Measurements from ENCODE around the gene MAB21L3. TPM values are rescaled to one million over a fixed set of nuclear protein-coding genes. Genes with fewer than 3 reads are reported as not detected.

Gene MAB21L3
- total and polyA plus RNA-seq, 2 of the 13 experiments (the other 11 are each of a cell fraction or from before 2014, with no cell fraction given), result 0.55 to 4.1 TPM

- TF ChIP-seq NBN (conservative IDR thresholded peaks at IDR 0.05), result no peak
- no peak for TF ChIP-seq ZNF33A (CRISPR knock-in tag; IDR thresholded peaks at IDR 0.05; ENCODE audit: borderline replicate concordance)
- TF ChIP-seq CEBPZ (IDR thresholded peaks at IDR 0.05; ENCODE audit: low read length), result no peak
- peak; percentile 28; the same call in 1 of the 2 replicates for TF ChIP-seq MEIS2 (CRISPR knock-in tag; IDR thresholded peaks at IDR 0.05)
- no peak for TF ChIP-seq HOXD1 (CRISPR knock-in tag; IDR thresholded peaks at IDR 0.05)
- no peak for TF ChIP-seq EEA1 (CRISPR knock-in tag; IDR thresholded peaks at IDR 0.05; ENCODE audit: borderline replicate concordance)
- no peak for TF ChIP-seq ZFP62 (CRISPR knock-in tag; IDR thresholded peaks at IDR 0.05)
- TF ChIP-seq PAXIP1 (CRISPR knock-in tag; conservative IDR thresholded peaks at IDR 0.05), result peak; percentile 84
- no peak for TF ChIP-seq ZNF746 (CRISPR knock-in tag; IDR thresholded peaks at IDR 0.05)
- no peak for TF ChIP-seq RNF219 (CRISPR knock-in tag; IDR thresholded peaks at IDR 0.05)
- TF ChIP-seq NCOR1 (IDR thresholded peaks at IDR 0.05; ENCODE audit: borderline replicate concordance, low read length), result peak; percentile 58; the same call in 1 of the 2 replicates
- no peak; the same call in 1 of the 2 replicates for TF ChIP-seq ZNF350 (CRISPR knock-in tag; IDR thresholded peaks at IDR 0.05; ENCODE audit: borderline replicate concordance, low read depth)
- no peak for TF ChIP-seq ZNF34 (CRISPR knock-in tag; IDR thresholded peaks at IDR 0.05; ENCODE audit: borderline replicate concordance)
- TF ChIP-seq PTBP1 (IDR thresholded peaks at IDR 0.05; ENCODE audit: low read depth, low read length, poor library complexity, severe bottlenecking), result no peak
- TF ChIP-seq THAP9 (CRISPR knock-in tag; IDR thresholded peaks at IDR 0.05; ENCODE audit: borderline replicate concordance), result no peak
- no peak for TF ChIP-seq SETDB1 (CRISPR knock-in tag; IDR thresholded peaks at IDR 0.05; ENCODE audit: borderline replicate concordance)
- no peak for TF ChIP-seq ISX (CRISPR knock-in tag; conservative IDR thresholded peaks at IDR 0.05)
- TF ChIP-seq ZNF441 (CRISPR knock-in tag; IDR thresholded peaks at IDR 0.05; ENCODE audit: borderline replicate concordance), result no peak
- no peak for TF ChIP-seq KDM5B (CRISPR knock-in tag; IDR thresholded peaks at IDR 0.05; ENCODE audit: borderline replicate concordance)
Observed at GRCh38 chr1:116179419-116179818, 68.2 kb downstream of the MAB21L3 start (continued).
